K562 (cell line): ENCODE results near the gene C6orf47. TPM values are rescaled to one million over a fixed set of nuclear protein-coding genes. Genes with fewer than 3 reads are reported as not detected.

Source experiments
- CBX1 ChIP-seq: sonication (generic); IDR thresholded peaks from 2 replicates; pipeline ENCODE4 v1.6.1; 2016; ENCODE audit warnings: antibody characterized with exemption, low read depth, mild to moderate bottlenecking
- ELF2 ChIP-seq: fragments of 250-450 bp; sonication (Bioruptor Pico); IDR thresholded peaks from 2 replicates; pipeline ENCODE4 v1.5.0; 2021; ENCODE audit warnings: mild to moderate bottlenecking
- ESRRB ChIP-seq: fragments of 250-450 bp; sonication (Bioruptor Pico); IDR thresholded peaks from 2 replicates; pipeline ENCODE4 v1.5.0; 2020; ENCODE audit warnings: mild to moderate bottlenecking, moderate library complexity, borderline replicate concordance
- FOXJ2 ChIP-seq: fragments of 200-800 bp; sonication (Bioruptor generic); IDR thresholded peaks from 2 replicates; pipeline ENCODE4 v1.6.1; 2016; ENCODE audit warnings: missing genetic modification characterization, missing compliant biosample characterization
- ILF3 ChIP-seq: fragments of 450-650 bp; IDR thresholded peaks from 2 replicates; pipeline ENCODE4 v1.6.1; 2018; ENCODE audit warnings: antibody characterized with exemption, mild to moderate bottlenecking, moderate library complexity, borderline replicate concordance
- NR2F6 ChIP-seq: fragments of 450-650 bp; formaldehyde crosslinking; IDR thresholded peaks from 2 replicates; pipeline ENCODE4 v1.4.0; 2020; ENCODE audit warnings: mild to moderate bottlenecking
- PCBP1 ChIP-seq: fragments of 200-400 bp; formaldehyde crosslinking; IDR thresholded peaks from 2 replicates; pipeline ENCODE4 v1.6.1; 2018; ENCODE audit warnings: mild to moderate bottlenecking, low read depth, low read length; ENCODE audit not compliant: poor library complexity, severe bottlenecking
- POLR2G ChIP-seq: fragments of 200-400 bp; formaldehyde crosslinking; IDR thresholded peaks from 2 replicates; pipeline ENCODE4 v1.6.1; 2017; ENCODE audit warnings: low read depth, mild to moderate bottlenecking, antibody characterized with exemption, low read length, moderate library complexity
- PTBP1 ChIP-seq: fragments of 200-400 bp; formaldehyde crosslinking; IDR thresholded peaks from 2 replicates; pipeline ENCODE4 v1.6.1; 2017; ENCODE audit warnings: low read depth, low read length
- RHOXF2B ChIP-seq: fragments of 250-450 bp; sonication (Bioruptor Pico); conservative IDR thresholded peaks from 2 replicates; pipeline ENCODE4 v1.5.1; 2021
- SMARCC2 ChIP-seq: fragments of 450-650 bp; IDR thresholded peaks from 2 replicates; pipeline ENCODE4 v1.6.1; 2017; ENCODE audit warnings: antibody characterized with exemption, moderate library complexity, mild to moderate bottlenecking, low read depth
- TARDBP ChIP-seq: fragments of 450-650 bp; IDR thresholded peaks from 2 replicates; pipeline ENCODE4 v1.6.1; 2016
- ZBED1 ChIP-seq: IDR thresholded peaks from 2 replicates; pipeline ENCODE4 v1.6.1; 2014
- ZNF124 ChIP-seq: sonication (generic); formaldehyde crosslinking; IDR thresholded peaks from 2 replicates; pipeline ENCODE4 v1.8.1; 2022; ENCODE audit warnings: missing genetic modification reagents
- ZNF507 ChIP-seq: conservative IDR thresholded peaks from 2 replicates; pipeline ENCODE4 v1.6.1; 2017; ENCODE audit warnings: missing genetic modification characterization, missing compliant biosample characterization
- ZNF79 ChIP-seq: fragments of 250-450 bp; sonication (Bioruptor Pico); IDR thresholded peaks from 2 replicates; pipeline ENCODE4 v1.4.0; 2020; ENCODE audit warnings: low read depth, mild to moderate bottlenecking, moderate library complexity
- polyA plus RNA-seq, 8 experiments: library from polyadenylated mRNA; depleted of rRNA in 4 of 8; stranded (reverse) in 5 of 8; unstranded in 3 of 8; fragments of >200 nt; fragmentation: Nextera tagmentation in 2 of 8; fragmentation: Illumina TruSeq in 1 of 8; extraction: Ambion mirVana in 2 of 8; extraction: Trizol in 1 of 8; gene quantifications; 2 replicates each; pipeline versions ENCODE4 v1.2.1 to v1.2.3, GENCODE V29; 2011 to 2014; ENCODE audit warnings: inconsistent platforms in 1 of 8, missing spikeins in 1 of 8
- total RNA-seq, 7 experiments: library from RNA; depleted of rRNA in 6 of 7; stranded (reverse); fragments of >200 nt in 6 of 7; fragmentation: Illumina TruSeq in 2 of 7; extraction: Trizol in 2 of 7; gene quantifications; 2 replicates each; pipeline versions ENCODE4 v1.2.1 to v1.2.3, GENCODE V29; 2011 to 2021; ENCODE audit warnings: low replicate concordance in 1 of 7
- TF ChIP-seq, protein P1 (sequence below): sonication (generic); formaldehyde crosslinking; IDR thresholded peaks from 2 replicates; pipeline ENCODE4 v1.8.1; 2022; ENCODE audit warnings: missing genetic modification reagents
- TF ChIP-seq, protein P2 (sequence below): IDR thresholded peaks from 2 replicates; pipeline ENCODE4 v1.6.1; 2011; ENCODE audit warnings: borderline replicate concordance, low read depth, mild to moderate bottlenecking, moderate library complexity, low read length; ENCODE audit not compliant: insufficient read depth, poor library complexity, severe bottlenecking
- TF ChIP-seq, protein P3 (sequence below): sonication (generic); formaldehyde crosslinking; IDR thresholded peaks from 2 replicates; pipeline ENCODE4 v1.8.1; 2023; ENCODE audit warnings: mild to moderate bottlenecking, missing genetic modification reagents, moderate library complexity
- TF ChIP-seq, protein P4 (sequence below): fragments of 450-650 bp; IDR thresholded peaks from 2 replicates; pipeline ENCODE4 v1.6.1; 2016; ENCODE audit warnings: low read depth, mild to moderate bottlenecking, moderate library complexity
- TF ChIP-seq, protein P5 (sequence below): fragments of 200-400 bp; formaldehyde crosslinking; IDR thresholded peaks from 2 replicates; pipeline ENCODE4 v1.6.1; 2017; ENCODE audit warnings: mild to moderate bottlenecking, low read depth, low read length, moderate library complexity

Gene C6orf47
- total and polyA plus RNA-seq, 9 of the 15 experiments (the other 6 are each of a cell fraction or from before 2014, with no cell fraction given): 0.14 to 43.8 (median 27.0) TPM

DNA sequence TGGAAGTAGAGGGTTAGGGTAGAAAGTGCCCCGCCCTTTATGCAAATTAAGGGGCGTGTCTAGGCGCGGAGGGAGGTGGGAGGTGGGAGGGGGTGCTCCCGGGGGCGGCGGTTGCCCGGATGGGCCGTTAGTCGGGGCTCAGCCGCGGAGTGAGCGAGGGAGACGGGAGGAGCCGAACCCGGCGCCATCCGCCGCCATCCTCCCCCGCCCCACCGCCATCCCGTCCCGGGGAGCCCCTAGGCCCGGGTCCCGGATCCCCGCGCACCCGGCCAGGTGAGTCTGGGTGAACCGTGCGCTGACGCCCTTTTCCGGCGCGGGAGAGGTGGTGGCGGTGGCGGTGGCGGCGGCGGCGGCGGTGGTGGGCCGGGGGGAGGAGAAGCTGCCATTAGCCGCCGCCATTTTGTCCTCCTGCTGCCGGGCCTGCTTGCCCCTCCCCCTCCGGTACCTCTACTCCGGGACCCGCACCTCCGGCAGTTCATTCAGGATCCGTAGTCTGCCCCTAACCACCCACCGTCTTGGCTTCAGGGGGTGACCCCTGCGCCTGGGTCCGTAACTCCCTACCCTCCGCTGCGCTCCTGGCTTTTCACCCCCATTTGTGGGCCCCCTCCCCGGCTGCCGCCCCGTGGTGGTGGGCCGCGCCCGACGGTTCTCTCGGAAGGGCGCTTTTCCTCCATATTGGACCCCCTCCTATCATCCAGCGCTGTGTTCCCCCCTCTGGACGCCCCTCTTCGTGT, 39.8 kb downstream of the C6orf47 start, which contains the start of gene PRRC2A (continued):
- no peak for TF ChIP-seq PTBP1
- TF ChIP-seq, protein P1, sequence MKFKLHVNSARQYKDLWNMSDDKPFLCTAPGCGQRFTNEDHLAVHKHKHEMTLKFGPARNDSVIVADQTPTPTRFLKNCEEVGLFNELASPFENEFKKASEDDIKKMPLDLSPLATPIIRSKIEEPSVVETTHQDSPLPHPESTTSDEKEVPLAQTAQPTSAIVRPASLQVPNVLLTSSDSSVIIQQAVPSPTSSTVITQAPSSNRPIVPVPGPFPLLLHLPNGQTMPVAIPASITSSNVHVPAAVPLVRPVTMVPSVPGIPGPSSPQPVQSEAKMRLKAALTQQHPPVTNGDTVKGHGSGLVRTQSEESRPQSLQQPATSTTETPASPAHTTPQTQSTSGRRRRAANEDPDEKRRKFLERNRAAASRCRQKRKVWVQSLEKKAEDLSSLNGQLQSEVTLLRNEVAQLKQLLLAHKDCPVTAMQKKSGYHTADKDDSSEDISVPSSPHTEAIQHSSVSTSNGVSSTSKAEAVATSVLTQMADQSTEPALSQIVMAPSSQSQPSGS (CRISPR knock-in tag): no peak
- no peak for TF ChIP-seq SMARCC2
- TF ChIP-seq FOXJ2: no peak
- no peak for TF ChIP-seq CBX1
- TF ChIP-seq ZBED1: 0 out of 2 replicates have a peak, but pooled peaks have one; percentile 51
- TF ChIP-seq, protein P2, sequence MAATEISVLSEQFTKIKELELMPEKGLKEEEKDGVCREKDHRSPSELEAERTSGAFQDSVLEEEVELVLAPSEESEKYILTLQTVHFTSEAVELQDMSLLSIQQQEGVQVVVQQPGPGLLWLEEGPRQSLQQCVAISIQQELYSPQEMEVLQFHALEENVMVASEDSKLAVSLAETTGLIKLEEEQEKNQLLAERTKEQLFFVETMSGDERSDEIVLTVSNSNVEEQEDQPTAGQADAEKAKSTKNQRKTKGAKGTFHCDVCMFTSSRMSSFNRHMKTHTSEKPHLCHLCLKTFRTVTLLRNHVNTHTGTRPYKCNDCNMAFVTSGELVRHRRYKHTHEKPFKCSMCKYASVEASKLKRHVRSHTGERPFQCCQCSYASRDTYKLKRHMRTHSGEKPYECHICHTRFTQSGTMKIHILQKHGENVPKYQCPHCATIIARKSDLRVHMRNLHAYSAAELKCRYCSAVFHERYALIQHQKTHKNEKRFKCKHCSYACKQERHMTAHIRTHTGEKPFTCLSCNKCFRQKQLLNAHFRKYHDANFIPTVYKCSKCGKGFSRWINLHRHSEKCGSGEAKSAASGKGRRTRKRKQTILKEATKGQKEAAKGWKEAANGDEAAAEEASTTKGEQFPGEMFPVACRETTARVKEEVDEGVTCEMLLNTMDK: peak; percentile 1
- 0 out of 2 replicates have a peak, but pooled peaks have one; percentile 20 for TF ChIP-seq ELF2
- TF ChIP-seq, protein P3, sequence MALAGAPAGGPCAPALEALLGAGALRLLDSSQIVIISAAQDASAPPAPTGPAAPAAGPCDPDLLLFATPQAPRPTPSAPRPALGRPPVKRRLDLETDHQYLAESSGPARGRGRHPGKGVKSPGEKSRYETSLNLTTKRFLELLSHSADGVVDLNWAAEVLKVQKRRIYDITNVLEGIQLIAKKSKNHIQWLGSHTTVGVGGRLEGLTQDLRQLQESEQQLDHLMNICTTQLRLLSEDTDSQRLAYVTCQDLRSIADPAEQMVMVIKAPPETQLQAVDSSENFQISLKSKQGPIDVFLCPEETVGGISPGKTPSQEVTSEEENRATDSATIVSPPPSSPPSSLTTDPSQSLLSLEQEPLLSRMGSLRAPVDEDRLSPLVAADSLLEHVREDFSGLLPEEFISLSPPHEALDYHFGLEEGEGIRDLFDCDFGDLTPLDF (CRISPR knock-in tag): no peak
- TF ChIP-seq ILF3: no peak; the same call in 1 of the 2 replicates
- TF ChIP-seq, protein P4, sequence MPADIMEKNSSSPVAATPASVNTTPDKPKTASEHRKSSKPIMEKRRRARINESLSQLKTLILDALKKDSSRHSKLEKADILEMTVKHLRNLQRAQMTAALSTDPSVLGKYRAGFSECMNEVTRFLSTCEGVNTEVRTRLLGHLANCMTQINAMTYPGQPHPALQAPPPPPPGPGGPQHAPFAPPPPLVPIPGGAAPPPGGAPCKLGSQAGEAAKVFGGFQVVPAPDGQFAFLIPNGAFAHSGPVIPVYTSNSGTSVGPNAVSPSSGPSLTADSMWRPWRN: no peak
- TF ChIP-seq PCBP1: peak; percentile 76
- peak; percentile 93 for TF ChIP-seq POLR2G
- no peak for TF ChIP-seq NR2F6 (CRISPR knock-in tag)
- TF ChIP-seq ESRRB: 0 out of 2 replicates have a peak, but pooled peaks have one; percentile 57
- TF ChIP-seq TARDBP: no peak
- TF ChIP-seq ZNF79: no peak
- TF ChIP-seq ZNF507 (tag): no peak
- no peak for TF ChIP-seq RHOXF2B
- TF ChIP-seq, protein P5, sequence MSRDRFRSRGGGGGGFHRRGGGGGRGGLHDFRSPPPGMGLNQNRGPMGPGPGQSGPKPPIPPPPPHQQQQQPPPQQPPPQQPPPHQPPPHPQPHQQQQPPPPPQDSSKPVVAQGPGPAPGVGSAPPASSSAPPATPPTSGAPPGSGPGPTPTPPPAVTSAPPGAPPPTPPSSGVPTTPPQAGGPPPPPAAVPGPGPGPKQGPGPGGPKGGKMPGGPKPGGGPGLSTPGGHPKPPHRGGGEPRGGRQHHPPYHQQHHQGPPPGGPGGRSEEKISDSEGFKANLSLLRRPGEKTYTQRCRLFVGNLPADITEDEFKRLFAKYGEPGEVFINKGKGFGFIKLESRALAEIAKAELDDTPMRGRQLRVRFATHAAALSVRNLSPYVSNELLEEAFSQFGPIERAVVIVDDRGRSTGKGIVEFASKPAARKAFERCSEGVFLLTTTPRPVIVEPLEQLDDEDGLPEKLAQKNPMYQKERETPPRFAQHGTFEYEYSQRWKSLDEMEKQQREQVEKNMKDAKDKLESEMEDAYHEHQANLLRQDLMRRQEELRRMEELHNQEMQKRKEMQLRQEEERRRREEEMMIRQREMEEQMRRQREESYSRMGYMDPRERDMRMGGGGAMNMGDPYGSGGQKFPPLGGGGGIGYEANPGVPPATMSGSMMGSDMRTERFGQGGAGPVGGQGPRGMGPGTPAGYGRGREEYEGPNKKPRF: no peak
- no peak for TF ChIP-seq ZNF124 (CRISPR knock-in tag)
